PFSK-1 (cell line): ENCODE results near the gene CSNK2B.
A peak's percentile ranks its signal among the peaks of the same experiment; 100 is the strongest.

Experiments used
- FOXP2 ChIP-seq: optimal IDR thresholded peaks from 2 replicates; pipeline ENCODE3; 2011; ENCODE audit warnings: borderline replicate concordance, control low read depth, inconsistent platforms; ENCODE audit not compliant: insufficient read depth; ENCODE audit errors: extremely low read length, extremely low read depth
- POLR2AphosphoS5 ChIP-seq: IDR thresholded peaks from 2 replicates; pipeline ENCODE4 v1.6.1; 2012; ENCODE audit warnings: low read depth, mild to moderate bottlenecking, control low read depth, low read length, moderate library complexity
- REST ChIP-seq, 2 experiments: IDR thresholded peaks; 2 replicates each; pipeline versions ENCODE4 v1.6.1 to v1.8.0; 2011 to 2012; ENCODE audit warnings: low read depth in 2 of 2, low read length in 2 of 2, control low read depth in 1 of 2, inconsistent platforms in 1 of 2, mild to moderate bottlenecking in 1 of 2, moderate library complexity in 1 of 2; ENCODE audit not compliant: insufficient read depth in 1 of 2
- SIN3A ChIP-seq: IDR thresholded peaks from 2 replicates; pipeline ENCODE4 v1.6.1; 2012; ENCODE audit warnings: mild to moderate bottlenecking, low read length, moderate library complexity, borderline replicate concordance; ENCODE audit not compliant: insufficient read depth
- TAF1 ChIP-seq: IDR thresholded peaks from 2 replicates; pipeline ENCODE4 v1.6.1; 2012; ENCODE audit warnings: low read length, control low read depth, borderline replicate concordance; ENCODE audit not compliant: insufficient read depth

Gene CSNK2B

GRCh38 chr6:31636698-31637596, 28.9 kb upstream of the CSNK2B start:
- no peak for TF ChIP-seq TAF1
- 0 out of 2 replicates have a peak, but pooled peaks have one; percentile 7 for TF ChIP-seq POLR2AphosphoS5

GRCh38 chr6:31639043-31639442, 26.8 kb upstream of the CSNK2B start:
- TF ChIP-seq FOXP2 (no peak), POLR2AphosphoS5 (peak; percentile 53), REST (IDR thresholded peaks at IDR 0.05; ENCODE audit: insufficient read depth in 1 of 2, low read depth in 2 of 2, low read length in 2 of 2) (no peak), SIN3A (no peak), TAF1 (no peak)

- no peak for TF ChIP-seq TAF1
- TF ChIP-seq SIN3A, result no peak
- TF ChIP-seq POLR2AphosphoS5, result peak; percentile 60; the same call in 1 of the 2 replicates
- no peak for TF ChIP-seq FOXP2
- TF ChIP-seq REST (IDR thresholded peaks at IDR 0.05; ENCODE audit: insufficient read depth in 1 of 2, low read depth in 2 of 2, low read length in 2 of 2), result no peak
Observed at GRCh38 chr6:31639449-31639861, 26.4 kb upstream of the CSNK2B start.

- TF ChIP-seq REST (IDR thresholded peaks at IDR 0.05; ENCODE audit: insufficient read depth in 1 of 2, low read depth in 2 of 2, low read length in 2 of 2), result no peak
- no peak for TF ChIP-seq POLR2AphosphoS5
- TF ChIP-seq SIN3A, result no peak
Observed at GRCh38 chr6:31640612-31641011, 25.3 kb upstream of the CSNK2B start.

DNA sequence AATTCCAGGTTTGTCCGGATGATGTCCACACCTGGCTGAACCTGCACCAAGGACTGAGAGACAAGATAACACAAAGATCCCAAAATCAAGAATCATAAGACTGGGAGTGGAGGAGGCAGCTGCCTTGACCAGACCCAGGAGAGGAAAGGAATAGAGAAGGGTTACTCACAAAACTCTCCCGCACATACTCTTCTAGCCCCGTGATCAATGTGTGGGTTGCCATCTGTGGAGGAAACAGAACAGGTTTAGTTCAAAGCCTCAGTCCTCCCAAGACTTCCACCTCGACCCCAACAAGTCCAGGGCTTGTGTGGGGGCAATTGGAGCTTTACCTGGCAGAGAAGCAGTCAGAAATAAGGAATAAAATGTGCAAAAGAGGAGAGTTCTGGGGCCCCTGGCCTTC, 24.5 kb upstream of the CSNK2B start:
- TF ChIP-seq TAF1 (no peak), FOXP2 (no peak), POLR2AphosphoS5 (no peak), REST (IDR thresholded peaks at IDR 0.05; ENCODE audit: insufficient read depth in 1 of 2, low read depth in 2 of 2, low read length in 2 of 2) (no peak), SIN3A (no peak)
